GM12872 (cell line): ENCODE data around the gene CRADD.
A peak's percentile ranks its signal among the peaks of the same experiment; 100 is the strongest.

Experiments used
- CTCF ChIP-seq: IDR thresholded peaks from 3 replicates; pipeline ENCODE4 v1.5.1; 2011; ENCODE audit warnings: low read depth, mild to moderate bottlenecking, low read length, moderate library complexity; ENCODE audit not compliant: insufficient read depth

CRADD gene

DNA sequence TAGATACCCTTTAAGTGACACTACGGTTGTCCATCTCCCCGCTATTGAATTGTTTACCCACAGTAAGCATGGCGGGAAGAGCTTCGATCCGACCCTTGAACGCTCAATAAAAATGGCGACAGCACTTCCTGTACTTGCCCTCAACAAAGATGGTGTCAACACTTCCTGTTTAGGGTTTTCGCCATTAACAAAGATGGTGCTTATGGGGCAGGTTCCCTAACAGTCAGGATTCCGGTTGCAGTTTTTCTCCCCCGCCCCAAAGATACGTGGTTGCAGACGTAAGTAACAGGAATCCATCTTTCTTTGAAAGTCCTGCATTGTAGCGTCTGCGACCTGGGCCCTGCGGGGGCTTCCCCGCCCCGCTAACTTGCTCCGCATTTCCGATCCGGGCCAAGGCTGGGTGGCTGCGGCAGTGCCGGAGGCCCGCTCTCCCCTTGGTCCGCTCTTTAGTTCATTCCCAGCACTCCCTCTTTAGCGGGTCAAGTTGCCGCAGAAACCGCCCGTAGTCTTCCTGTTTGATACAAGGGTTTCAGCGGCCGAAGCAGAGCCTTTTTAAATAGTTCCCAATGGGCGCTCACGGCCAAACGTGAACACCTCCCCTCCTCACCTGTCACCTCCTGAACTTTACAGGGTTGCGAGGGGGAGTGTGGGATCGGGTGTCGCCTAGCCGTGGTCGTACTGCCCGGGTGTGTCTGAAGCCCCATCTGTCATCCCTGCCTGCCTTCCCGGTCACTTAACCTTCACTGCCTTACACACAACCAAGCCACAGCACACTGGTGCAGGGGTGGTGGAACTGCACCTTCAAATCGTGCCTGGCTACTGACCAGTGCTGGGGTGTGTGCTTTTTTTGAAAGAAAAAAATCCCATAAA is at the start of gene CRADD:
TSS of gene CRADD (plus strand) at position 181 of the 870 bp plus-strand sequence.
- peak; percentile 12; the same call in 1 of the 3 replicates for TF ChIP-seq CTCF

DNA sequence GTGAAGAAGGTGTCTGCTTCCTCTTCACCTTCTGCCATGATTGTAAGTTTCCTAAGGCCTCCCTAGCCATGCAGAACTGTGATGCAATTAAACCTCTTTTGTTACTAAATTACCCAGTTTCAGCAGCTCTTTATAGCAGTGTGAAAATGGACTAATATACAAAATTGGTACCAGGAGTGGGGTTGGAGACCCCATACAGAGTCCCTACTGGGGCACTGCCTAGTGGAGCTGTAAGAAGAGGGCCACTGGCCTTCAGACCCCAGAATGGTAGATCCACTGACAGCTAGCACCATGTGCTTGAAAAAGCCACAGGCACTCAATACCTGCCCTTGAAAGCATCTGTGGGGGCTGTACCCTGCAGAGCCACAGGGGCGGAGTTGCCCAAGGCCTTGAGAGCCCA is 44.8 kb upstream of the CRADD start:
- no peak for TF ChIP-seq CTCF

- no peak for TF ChIP-seq CTCF
Measured at GRCh38 chr12:93634416-93634815, 42.8 kb upstream of the CRADD start.

DNA sequence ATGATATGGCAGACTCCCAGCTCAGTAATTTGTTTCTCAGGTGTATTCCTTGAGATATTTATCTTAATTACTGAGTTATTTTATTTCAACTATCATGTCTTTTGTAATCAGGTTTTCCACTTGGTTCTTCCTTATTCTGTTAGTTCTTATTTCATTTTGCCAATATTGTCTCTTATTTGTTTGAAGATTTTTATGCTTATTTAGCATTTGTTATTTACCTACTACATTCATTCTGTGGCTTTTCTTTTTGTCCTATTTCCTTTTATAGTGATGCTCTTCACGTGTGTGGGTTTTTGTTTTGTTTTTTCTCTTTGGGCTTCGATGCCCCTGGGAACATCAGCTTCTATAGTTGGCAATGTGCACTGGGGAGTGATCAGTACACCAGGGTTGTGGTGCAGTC is 40.5 kb upstream of the CRADD start:
- TF ChIP-seq CTCF = no peak

DNA sequence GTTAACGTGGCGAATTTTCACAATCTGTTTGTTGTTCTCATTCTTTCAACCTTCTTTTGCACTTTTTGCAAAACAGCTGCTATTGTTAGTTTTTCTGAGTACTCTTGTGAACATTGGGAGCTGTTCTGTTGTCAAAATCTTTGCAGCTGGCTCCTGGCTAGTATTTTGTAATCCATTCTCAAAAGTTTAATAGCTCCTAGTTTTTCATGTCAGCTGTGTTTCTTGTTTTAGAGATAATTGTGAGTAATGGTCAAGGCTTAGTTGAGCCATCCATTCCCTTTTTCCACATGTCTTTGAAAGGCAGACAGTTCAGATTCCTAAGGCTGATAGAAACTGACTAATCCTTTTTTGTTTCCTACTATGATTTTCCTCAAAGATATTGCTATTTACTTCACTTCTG is 39.1 kb upstream of the CRADD start:
- no peak for TF ChIP-seq CTCF

- no peak for TF ChIP-seq CTCF
Measured at GRCh38 chr12:93638954-93639353, 38.2 kb upstream of the CRADD start.

DNA sequence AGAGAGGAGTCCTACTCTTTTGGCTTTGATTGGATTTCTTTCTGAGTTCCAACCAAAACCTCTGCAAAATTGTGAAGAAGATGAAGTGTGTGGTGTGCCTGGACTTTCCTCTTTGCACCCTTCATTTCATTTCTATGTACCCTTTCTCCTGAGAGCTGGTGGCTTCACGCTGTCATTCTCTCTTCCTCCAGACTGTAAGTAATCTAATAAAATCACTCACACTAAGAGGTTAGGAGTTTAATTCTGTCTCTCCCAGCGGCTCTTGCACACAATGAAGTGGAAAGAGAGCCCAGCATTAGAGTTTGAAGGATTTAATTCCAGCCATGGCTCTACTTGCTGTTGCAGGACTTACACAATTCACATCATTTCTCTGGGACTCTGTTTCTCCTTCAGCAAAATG is 37.8 kb upstream of the CRADD start:
- TF ChIP-seq CTCF = no peak
